GM12892 (cell line): Measurements from ENCODE around the gene FAAP100.

Experiments
- DNase-seq: peaks from one replicate; pipeline ENCODE4 v3.0.0; 2011; ENCODE audit not compliant: insufficient read length
- FAIRE-seq: peaks from 2 replicates; lab custom pipeline; 2011; peaks lifted over from hg19 to GRCh38; lab: Jason Lieb, UNC
- POLR2A ChIP-seq: IDR thresholded peaks from 2 replicates; pipeline ENCODE4 v1.6.1; 2011; ENCODE audit warnings: low read depth, low read length, control low read depth
- POLR2AphosphoS5 ChIP-seq: IDR thresholded peaks from 2 replicates; pipeline ENCODE4 v1.6.1; 2011; ENCODE audit warnings: low read depth, low read length, control low read depth
- TAF1 ChIP-seq: IDR thresholded peaks from 2 replicates; pipeline ENCODE4 v1.6.1; 2011; ENCODE audit warnings: low read depth, mild to moderate bottlenecking, control low read depth, low read length, borderline replicate concordance

FAAP100 gene

DNA sequence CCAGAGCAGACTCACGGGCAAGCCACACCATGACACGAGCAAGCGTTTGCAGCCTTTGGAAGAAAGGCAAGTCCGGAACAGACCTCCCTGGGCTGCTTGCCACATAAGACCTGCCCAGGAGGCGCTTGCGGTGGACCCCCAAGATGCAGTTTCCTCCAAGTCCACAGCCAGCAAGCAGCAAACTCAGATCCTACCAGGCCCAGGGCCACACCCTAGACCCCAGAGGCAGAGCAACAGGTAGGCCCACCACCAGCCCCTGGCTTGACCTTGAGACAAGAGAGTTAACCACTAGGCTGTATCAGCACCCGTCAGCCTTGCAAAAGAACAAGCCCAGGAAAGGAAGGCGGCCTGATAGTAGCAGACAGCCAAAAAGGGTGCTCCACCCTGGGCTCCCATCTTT, 2.3 kb downstream of the FAAP100 start:
- FAIRE-seq (no peak), DNase-seq (no peak)
- TF ChIP-seq TAF1 (no peak), POLR2A (no peak), POLR2AphosphoS5 (no peak)

DNA sequence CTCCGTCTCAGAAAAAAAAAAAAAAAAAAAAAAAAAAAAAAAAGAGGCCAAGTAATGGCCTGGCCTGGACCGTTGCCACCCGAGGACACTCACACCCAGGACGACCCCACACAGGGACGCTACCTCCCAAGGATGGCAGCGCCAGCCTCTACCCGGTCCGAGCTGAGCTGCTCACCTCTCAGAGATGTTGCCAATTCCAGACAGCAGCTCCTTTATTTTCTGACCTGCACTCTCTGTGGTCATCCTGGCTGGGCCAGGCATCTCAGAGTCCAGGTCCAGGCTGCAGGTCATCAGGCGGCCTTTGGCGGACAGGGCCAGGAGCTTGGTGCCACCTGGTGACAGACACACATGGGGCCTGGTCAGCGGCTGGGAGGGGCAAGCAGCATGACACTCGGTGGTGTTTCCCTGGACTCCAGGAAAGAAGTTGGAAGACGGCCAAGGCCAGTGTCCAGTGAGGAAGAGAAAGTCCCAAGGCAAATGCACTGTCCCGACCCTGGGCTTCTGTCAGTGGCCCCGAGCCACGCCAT, 3.1 kb downstream of the FAAP100 start:
- no peak for FAIRE-seq
- no peak for DNase-seq
- TF ChIP-seq POLR2AphosphoS5 (no peak), TAF1 (no peak), POLR2A (no peak)

DNA sequence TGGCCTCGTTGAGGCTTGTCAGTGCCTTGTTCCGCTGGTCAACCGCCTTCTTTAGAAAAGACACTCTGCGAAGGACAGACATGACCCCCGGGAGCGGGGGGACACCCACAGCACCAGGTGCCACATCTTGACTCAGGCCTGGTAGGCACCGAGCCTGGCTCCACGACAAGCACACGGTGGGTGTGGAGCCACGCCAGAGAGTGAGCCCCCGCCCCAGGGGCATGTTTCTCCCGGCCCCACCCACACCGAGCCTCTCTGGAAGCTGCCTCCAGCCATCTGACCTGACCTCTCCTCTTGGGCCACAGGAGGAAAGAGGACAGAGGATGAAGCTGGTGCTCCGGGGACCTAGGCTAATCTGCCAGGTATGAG, 4.6 kb downstream of the FAAP100 start:
- FAIRE-seq (no peak), DNase-seq (no peak)

DNA sequence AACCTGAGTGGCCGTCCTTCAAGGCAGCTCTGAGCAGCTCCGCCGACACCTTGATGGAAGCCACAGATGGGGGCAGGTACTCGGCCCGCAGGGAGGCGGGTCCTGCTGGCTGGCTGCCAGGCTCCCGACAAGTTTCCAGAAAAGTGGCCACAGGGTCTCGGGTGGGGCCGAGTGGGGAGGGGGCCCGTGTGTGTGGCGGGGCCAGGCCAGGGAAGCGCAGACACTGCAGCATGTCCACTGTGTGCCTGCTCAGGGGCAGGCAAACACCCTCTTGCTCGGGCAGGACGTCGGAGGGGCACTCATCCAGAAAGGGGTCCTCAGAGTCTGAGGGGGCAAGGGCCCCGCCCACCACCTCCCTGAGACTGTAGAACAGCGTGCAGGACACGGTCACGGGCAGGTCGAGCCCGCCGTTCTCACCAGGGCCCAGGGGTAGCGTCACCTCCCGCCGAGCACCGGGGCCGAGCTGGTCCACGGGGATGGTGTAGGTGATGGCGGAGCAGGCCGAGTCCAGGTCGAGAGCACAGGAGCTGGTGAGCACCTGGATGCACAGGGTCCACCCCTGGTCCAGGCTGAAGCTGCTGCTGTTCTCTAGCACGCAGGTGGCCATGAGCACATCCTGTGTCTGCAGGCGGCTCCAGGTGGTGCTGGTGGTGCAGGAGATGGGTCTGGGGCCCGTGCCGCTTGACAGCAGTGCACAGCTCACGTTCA, 5.1 kb downstream of the FAAP100 start:
- FAIRE-seq (no peak), DNase-seq (no peak)
- TF ChIP-seq TAF1, result no peak
- TF ChIP-seq POLR2A, result no peak
- TF ChIP-seq POLR2AphosphoS5, result no peak

More for the DNA sequence above, 4.6 kb downstream of the FAAP100 start:
- no peak for TF ChIP-seq POLR2AphosphoS5

DNA sequence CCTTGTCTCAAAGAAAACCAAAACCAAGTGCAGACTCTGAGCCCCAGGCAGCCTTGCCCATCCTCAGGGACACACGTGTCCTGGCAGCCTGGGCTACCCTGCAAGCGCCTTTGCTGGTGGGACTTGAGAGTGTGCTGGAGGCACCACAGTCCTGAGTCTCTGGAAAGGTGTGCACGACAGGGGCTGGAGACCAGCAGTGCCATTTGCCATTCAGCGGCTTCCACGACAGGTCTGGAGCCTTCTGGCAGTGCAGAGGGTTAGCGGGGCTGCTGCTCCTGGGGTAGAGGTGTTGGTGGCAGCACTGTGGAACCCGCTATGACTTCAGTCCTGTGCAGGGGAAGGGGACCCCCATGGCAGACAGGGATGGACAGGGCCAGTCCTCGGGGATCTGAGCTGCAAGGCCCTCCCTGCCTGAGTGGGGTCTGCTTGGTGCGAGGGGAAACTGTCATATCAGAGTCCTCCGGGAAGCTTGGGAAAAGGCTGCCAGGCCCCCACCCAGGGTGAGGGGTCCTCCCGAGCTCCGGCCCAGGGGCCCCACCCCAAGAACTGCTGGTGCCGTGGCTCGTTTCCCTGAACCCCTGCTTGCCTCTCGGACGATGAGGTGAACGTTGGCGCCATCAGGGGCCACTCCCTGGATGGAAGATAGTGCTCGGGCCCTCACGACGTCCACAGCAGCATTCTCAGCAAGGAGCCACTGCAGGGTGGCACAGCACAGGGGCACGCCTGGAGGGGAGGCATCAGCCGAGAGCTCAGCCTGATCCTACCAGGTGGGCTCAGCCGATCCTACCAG, 6.8 kb downstream of the FAAP100 start:
- TF ChIP-seq POLR2AphosphoS5 (no peak), TAF1 (no peak), POLR2A (no peak)
- DNase-seq (no peak), FAIRE-seq (no peak)

DNA sequence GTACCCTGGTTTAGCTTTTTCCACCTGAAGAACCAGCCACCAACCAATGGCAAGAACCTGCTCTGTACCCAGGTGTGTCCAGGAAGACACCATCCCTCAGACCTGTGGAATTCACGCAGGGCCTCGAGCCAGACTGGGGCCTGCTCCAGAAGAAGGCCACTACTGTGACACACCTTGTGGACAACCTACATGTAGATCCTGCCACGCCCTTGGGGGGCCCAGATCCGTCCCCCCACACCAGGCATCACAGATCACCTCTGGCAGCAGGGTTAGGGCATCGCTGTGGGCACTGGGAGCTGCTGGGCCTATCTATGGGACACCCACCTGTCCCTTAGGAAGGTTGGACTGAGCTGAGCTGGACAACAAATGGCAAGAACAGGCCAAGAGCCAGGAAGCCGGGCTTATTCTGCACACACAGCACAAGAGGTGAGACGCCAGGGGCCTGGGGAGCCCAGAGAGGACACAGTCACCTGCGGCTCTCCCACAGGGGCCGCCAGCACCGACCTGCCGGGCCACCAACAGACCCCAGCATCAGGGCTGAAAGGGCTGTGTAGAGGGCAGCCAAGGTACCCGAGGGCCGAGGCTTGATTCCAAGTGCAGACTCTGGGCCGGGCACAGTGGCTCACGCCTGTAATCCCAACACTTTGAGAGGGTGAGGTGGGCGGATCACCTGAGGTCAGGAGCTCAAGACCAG, 7.7 kb downstream of the FAAP100 start:
- DNase-seq, result no peak
- FAIRE-seq, result no peak
- TF ChIP-seq TAF1 (no peak), POLR2AphosphoS5 (no peak), POLR2A (no peak)

DNA sequence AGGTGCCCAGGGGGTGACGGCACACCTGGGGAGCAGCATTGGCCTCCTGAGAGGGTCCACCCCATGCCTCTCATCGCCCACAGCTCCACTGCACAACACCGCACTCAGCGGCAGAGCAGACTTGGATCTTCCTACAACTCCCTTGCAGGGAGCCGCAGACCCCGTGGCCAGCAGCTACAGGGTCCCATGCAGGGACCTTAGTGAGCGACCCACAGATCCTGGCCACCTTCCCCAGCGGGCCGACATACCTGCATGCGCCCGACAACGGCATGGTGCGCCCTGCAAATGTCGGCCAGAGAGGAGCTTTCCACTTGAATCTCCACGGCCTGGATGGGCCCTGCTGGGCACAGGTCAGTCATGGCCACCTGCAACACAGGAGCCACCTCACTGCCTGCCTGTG, 8.4 kb downstream of the FAAP100 start:
- no peak for FAIRE-seq
- no peak for DNase-seq
- TF ChIP-seq TAF1 (no peak), POLR2AphosphoS5 (no peak)

DNA sequence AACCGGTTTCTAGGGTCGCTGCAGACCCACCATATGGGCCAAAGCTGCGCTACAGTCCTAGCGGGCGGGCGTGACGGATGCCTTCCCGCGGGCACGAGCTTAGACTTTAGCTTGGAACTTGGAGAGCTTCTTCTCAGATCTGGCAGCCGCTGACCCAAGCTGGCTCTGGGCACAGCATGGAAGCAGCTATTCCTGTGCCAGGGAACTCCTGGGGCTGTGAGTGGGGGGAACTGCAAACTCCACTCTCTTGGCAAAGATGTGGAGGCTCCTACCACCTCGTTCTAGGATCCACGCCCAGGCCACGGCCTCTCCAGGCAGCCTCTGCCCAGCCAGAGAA, 8.8 kb downstream of the FAAP100 start:
- TF ChIP-seq POLR2AphosphoS5 (no peak), POLR2A (no peak), TAF1 (no peak)
- DNase-seq (no peak), FAIRE-seq (no peak)

DNA sequence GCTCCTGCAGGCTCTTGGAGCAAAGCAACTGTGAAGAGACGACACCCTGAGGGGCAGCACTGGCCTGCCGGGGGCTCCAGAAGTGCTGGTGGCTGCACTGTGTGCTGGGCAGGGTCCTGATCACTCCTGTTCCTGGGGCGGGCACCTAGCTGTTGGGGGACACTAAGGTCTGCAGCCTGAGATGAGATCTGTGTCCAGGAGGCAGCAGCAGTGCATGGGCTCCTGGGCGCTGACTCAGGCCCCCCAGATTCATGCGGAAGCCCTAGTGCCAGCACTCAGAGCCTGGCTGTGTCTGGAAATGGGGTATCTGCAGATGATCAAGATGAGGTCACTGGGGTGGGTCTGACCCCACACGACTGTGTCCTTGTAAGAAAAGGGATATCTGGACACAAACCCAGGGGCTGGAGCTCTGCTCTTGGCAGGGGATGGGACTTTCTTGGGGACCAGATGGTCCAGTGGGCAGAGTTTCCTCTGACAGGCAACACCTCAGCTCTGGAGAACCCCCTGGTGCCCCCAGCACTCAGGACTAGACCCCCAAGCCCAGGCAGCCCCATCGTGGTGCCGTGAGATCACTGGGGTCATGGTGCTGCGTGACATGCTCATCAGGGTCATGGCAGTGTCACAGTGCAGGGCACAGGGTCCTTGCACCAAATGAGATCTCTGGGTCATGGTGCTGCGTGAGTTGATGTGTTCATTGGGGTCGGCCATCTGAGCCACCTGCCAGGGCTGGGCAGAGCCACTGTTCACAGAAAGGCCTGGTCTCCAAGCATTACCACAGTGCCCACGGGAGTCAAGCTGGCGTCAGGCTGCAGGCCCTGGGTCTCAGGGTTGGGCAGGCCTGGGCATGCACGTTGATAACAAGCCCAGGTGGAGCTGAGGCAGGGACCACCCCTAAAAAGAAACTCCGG, 9.5 kb downstream of the FAAP100 start:
- DNase-seq (no peak), FAIRE-seq (no peak)
- TF ChIP-seq TAF1, result no peak
- TF ChIP-seq POLR2AphosphoS5, result no peak
- TF ChIP-seq POLR2A, result no peak

DNA sequence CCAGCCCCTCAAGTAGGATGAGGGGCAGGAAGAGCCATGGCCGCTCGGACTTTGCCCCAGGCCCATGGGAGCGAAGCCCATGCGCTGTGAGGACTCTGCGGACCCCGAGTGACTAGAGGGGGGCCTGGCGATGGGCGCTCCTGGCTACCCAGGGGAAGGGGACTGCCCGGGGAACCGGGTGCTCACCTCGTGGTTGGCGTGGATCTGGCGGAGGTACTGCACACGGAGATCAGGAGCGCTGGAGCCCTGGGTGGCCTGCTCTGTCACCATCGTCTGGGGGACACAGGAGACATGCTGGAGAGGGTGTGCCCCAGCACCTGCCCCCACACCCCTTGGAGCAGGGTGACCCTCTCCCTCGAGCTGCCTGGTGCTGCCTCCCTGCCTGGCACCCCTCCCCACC, 11.0 kb downstream of the FAAP100 start:
- no peak for FAIRE-seq
- TF ChIP-seq POLR2AphosphoS5 (peak; percentile 25; the same call in 1 of the 2 replicates), POLR2A (no peak), TAF1 (no peak)
- no peak for DNase-seq

DNA sequence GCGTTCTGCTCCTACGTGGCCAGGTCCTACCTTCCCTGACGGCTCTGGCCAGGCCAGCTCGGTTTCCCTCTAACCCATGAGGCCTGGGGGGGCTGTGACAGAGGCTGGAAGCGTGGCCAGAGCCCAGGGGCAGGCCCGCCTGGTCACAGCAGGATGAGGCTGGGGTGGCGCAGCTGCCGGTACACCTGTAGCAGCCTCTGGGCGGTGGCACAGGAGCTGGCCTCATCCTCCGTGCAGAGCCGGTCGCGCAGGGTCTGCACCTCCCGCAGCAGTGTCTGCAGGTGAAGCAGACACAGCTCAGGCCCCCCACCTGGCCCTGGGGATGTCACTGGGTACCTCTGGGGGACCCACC, 11.5 kb downstream of the FAAP100 start:
- no peak for FAIRE-seq
- no peak for TF ChIP-seq TAF1
- no peak for TF ChIP-seq POLR2AphosphoS5
- TF ChIP-seq POLR2A, result no peak
- no peak for DNase-seq

DNA sequence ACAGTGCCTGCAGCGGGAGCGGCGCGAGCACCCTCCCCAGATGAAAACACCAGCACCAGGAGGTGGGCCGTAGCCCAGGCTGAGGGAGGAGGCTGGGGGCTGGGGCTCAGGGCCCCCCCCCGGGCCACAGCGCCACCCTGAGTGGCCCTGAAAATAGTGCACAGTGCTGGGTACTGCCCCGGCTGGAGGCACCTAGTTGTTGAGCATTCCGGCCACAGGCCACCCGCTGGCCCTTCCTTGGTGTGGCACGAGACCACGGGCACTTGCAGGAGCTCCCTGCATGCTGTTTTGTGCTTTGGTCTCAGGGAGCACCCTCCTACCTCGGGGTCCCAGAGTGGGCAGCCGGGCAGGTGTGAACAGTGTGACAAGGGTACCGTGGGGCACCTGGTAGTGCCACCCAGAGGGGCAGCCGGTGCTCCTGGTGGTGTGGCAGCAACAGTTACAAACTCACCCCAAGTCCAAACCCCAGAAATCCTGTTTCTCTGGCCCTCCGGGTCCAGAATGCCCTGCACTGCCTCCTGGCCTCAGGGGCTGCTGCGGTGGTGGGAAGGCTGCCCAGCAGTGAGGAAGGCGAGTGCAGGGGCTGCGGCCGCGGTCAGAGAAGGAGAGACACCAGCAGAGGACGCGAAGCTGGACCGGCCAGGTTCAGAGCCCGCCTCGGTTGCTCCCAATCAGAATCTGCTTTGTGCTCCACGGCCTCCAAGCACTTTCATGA, 12.0 kb downstream of the FAAP100 start:
- FAIRE-seq (no peak), DNase-seq (no peak)
- TF ChIP-seq POLR2AphosphoS5 (0 out of 2 replicates have a peak, but pooled peaks have one; percentile 23), POLR2A (no peak)
